GM10266 (cell line): Measurements from ENCODE around the gene MACROD2.

ENCODE experiments used
- DNase-seq: peaks from one replicate; pipeline ENCODE4 v3.0.0; 2012; ENCODE audit errors: extremely low spot score
- CTCF ChIP-seq: IDR thresholded peaks from 2 replicates; pipeline ENCODE4 v1.5.1; 2012; ENCODE audit warnings: mild to moderate bottlenecking, low read depth; ENCODE audit not compliant: control insufficient read depth, insufficient read depth; ENCODE audit errors: missing control alignments

The MACROD2 gene

GRCh38 chr20:15555913-15556312 is 1560.6 kb downstream of the MACROD2 start:
- no peak for TF ChIP-seq CTCF
- no peak for DNase-seq

- TF ChIP-seq CTCF: no peak
- DNase-seq: no peak
These were observed 1561.6 kb downstream of the MACROD2 start for GRCh38 chr20:15556869-15557268.

- DNase-seq: no peak
- TF ChIP-seq CTCF: no peak
These were observed 1565.8 kb downstream of the MACROD2 start for GRCh38 chr20:15561070-15561569.

- no peak for DNase-seq
- no peak for TF ChIP-seq CTCF
These were observed 1566.5 kb downstream of the MACROD2 start for GRCh38 chr20:15561707-15562404.

- no peak for DNase-seq
- no peak for TF ChIP-seq CTCF
These were observed 1568.5 kb downstream of the MACROD2 start for GRCh38 chr20:15563836-15564235.

- DNase-seq: peak; percentile 7
- no peak for TF ChIP-seq CTCF
These were observed 1569.7 kb downstream of the MACROD2 start for GRCh38 chr20:15564981-15565380.

- DNase-seq: no peak
- TF ChIP-seq CTCF: no peak
These were observed 1570.5 kb downstream of the MACROD2 start for GRCh38 chr20:15565786-15566185.
